ENCODE measurements around the gene TNNT2.

The TNNT2 gene

GRCh38 chr1:201334325-201335173, 42.9 kb downstream of the TNNT2 start:
- no peak for DNase-seq (ENCODE audit: low spot score)

- DNase-seq (ENCODE audit: low spot score) = no peak
These were observed 44.7 kb downstream of the TNNT2 start for GRCh38 chr1:201332616-201333335.

- no peak for DNase-seq (ENCODE audit: low spot score)
These were observed 45.5 kb downstream of the TNNT2 start for GRCh38 chr1:201332021-201332420.

DNA sequence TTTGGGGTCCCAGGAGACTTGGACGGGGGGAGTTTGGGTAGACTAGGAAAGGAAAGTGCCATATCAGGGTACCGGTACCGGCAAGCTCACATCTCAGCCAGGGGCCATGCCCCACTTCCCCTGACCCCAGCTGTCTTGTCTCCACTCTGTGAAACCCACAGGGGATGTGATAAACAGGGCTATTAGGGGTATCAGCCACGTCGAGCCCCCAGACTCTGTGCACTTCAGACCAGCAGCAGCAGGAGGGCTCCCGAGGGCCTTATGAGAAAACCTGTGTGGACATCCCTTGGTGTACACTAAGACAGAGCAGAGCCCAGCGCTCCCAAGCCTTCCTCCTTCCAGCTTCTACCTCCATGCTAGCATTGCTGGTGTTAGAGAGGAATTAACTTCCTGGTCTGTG, 46.3 kb downstream of the TNNT2 start:
- no peak for DNase-seq (ENCODE audit: low spot score)

DNA sequence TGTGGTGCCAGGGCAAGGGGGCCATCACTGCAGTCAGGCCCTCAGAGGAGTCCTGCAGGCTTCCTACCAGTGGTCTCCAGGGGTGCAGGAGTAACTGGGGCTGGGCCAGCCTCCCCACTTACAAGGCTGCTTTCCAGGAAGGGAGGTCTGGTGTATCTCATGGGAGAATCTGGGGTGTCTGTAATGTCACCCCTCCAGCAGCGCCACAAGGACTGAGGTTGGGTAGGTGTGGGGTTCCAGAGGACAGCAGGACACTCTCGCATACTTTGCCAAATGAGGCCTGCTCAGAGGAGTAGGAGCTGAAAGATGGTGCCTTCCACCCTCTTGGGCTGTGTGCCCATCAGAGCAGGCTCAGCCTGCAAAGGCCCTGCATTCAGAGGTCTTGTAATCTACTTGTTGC, 46.9 kb downstream of the TNNT2 start:
- no peak for DNase-seq (ENCODE audit: low spot score)

DNA sequence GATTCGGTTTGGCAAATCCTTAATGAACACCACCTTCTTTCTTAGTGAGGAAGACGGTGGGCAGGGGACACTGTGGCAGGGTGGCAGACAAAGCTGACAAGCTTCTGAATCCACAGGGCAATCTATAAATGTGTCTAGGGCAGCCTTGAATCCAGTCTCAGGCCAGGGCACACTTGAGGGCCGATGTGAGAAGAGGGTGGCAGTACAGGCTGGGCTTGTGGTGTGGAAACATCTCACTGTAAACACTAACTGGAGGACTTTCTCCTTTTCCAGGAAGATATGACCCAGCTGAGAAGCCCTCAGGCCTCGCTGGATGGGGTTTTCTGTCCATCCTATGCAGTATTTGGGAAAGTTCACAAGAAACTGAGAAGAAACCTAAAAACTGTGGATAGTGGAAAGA, 47.7 kb downstream of the TNNT2 start:
- DNase-seq (ENCODE audit: low spot score) = no peak

DNA sequence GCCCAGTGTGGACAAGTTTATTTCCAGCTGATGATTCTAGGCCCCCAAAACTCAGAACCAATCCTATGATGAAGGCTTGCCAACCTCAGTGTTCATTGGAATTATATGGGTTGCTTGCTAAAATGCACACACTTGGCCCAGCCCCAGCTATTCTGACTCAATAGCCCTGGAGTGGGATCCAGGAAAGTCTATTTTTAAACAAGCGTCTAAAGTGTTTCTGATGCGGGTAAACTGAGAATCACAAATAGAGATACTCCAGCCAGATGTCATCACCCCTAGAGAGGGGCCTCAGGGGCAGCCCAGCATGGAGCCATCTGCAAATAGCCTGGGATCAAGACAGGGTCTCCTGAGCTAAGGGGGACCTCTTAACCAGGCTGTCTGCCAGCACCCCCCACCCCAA, 48.2 kb downstream of the TNNT2 start:
- no peak for DNase-seq (ENCODE audit: low spot score)

DNA sequence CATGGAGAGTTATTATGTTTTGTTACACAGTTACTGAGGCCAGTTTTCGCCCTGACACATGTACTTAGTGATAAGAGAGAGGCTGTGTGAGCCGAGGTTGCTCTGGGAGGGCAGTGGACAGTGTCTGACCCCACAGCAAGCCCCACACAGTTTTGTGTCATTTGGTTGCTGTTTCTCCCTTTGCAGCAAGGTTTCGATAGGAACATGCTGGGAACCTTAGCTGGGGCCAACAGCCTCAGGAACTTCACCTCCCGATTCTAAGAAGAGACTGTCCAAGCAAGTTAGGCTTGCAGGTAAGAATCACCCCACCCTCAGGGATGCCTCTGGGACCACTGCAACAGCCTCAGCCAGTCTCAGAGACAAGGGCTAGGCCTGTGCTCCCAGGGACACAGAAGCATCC, 48.9 kb downstream of the TNNT2 start:
- DNase-seq (ENCODE audit: low spot score) = no peak

GRCh38 chr1:201327687-201328240, 49.7 kb downstream of the TNNT2 start:
- no peak for DNase-seq (ENCODE audit: low spot score)

DNA sequence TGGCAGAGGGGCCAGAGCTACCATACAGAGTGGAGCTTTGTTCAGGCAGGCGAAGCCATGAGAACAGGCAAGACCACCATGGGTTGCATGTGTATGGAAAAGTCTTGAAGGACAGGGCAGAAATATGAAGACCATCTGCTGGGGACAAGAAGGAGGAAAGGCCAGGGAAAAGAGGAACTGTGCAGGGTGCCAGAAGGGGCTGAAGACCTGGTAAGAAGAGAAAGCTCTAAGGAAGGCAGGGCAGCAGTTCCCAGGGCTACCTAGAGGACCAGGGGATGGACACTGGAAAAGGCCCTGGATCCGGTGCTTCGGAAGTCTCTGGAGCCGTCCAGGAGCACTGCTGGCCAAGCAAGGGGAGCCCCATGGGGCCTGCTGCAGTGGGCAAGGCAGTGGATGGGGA, 50.8 kb downstream of the TNNT2 start:
- DNase-seq (ENCODE audit: low spot score) = no peak

- DNase-seq (ENCODE audit: low spot score) = no peak
These were observed 51.8 kb downstream of the TNNT2 start for GRCh38 chr1:201325678-201326060.

DNA sequence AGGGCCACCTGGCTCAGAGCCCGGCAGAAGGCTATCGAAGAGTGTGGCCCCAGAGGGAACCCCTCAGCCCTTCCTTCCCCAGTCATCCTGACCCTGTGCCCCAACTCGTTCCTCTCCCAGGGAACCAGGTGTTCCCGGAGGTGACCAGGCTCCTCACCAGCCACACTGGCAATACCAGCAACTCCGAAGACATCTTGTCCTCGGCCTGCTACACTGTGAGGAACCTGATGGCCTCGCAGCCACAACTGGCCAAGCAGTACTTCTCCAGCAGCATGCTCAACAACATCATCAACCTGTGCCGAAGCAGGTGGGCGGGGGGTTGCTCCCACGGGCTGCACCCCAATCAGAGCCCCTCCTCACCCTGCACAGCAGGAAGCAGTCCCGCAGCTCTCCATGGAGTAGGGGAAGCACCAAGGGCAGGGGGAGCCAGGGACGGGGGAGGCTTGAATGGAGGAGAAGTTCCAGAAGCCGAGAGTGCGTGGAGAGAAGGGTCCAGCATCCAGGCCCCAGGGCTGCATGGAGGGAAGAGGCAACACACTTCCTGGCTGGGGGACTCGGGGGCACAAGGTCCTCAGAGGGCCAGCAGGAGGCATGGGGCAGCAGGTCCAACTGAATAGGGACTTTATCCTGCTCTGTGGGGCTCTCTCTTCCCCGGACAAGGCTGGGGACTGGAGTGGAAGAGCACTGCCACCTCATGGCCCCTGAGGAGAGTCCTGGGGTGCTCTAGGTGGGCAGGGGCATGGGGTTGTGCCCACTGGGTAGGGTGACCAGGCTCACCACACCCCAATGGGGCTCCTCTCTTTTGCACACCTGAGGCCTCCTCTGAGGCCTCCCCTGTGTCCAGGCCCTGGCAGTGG, 52.4 kb downstream of the TNNT2 start:
- DNase-seq (ENCODE audit: low spot score) = no peak

DNA sequence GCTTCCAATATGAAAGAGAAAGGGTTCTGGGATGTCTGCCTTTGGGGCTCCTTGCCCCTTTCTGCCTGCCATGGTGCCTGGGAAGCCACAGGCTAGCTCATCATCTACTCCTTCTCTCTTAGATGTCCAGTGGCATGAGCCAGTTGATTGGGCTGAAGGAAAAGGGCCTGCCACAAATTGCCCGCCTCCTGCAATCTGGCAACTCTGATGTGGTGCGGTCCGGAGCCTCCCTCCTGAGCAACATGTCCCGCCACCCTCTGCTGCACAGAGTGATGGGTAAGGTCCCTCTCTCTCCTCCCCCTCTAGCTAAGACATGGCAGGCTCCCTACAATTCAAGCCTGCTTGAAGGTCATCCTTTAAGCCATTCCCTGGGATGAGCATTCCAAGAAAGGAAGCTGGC, 53.2 kb downstream of the TNNT2 start:
- DNase-seq (ENCODE audit: low spot score) = no peak

DNA sequence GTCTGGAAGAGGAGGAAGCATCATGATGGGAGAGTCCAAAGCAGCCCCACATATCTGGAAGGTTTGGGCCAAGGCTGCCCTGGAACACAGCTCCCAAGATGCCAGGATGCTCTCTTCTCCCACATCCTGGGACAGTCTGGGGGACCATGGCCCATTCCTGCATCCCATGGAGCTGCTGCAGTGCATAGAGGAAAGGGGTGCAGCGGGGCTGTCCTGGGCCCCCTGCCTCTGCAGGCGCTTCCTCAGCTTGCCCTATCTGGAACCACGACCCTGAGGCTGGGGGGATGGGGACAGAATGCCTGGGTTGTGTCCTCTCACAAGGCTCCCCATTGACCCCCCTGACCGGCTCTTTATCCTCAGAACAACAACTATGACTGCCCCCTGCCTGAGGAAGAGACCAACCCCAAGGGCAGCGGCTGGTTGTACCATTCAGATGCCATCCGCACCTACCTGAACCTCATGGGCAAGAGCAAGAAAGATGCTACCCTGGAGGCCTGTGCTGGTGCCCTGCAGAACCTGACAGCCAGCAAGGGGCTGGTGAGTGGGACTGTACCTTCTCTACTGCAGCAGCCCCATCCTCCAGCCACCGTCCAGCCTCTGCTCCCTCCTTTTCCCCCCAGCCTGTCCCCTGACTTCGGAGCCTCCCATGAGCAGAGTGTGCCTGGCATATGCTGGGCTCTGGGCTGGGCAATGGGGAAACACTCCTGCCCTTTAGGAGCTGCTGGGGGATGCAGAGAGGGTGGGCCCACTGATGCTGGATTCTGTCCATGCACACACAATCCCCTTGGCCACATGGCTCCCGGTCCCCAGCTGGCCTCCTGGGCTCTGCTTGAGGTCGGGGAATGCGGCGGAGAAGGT, 54.6 kb downstream of the TNNT2 start:
- no peak for DNase-seq (ENCODE audit: low spot score)

DNA sequence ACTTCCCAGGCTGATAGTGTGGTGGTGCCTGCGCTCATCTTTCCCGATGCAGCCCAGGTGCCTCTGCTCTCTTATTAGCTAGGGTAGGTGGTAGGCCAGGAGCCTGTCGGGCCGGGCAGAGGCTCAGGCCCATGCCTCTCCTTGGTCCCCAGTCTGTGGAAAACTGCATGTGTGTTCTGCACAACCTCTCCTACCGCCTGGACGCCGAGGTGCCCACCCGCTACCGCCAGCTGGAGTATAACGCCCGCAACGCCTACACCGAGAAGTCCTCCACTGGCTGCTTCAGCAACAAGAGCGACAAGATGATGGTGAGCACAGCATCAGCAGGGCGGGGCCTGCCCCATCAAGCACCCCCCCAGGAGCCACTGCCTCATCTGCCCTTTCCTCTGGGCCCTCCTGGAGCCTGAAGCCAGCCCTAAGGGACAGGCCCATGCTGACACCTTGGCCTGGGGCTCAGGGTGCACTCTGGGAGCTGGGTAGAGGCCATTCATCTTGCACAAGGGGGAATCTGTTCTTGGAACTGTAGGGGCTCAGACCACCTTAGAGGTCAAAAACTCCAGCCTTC, 55.6 kb downstream of the TNNT2 start:
- DNase-seq (ENCODE audit: low spot score) = no peak

DNA sequence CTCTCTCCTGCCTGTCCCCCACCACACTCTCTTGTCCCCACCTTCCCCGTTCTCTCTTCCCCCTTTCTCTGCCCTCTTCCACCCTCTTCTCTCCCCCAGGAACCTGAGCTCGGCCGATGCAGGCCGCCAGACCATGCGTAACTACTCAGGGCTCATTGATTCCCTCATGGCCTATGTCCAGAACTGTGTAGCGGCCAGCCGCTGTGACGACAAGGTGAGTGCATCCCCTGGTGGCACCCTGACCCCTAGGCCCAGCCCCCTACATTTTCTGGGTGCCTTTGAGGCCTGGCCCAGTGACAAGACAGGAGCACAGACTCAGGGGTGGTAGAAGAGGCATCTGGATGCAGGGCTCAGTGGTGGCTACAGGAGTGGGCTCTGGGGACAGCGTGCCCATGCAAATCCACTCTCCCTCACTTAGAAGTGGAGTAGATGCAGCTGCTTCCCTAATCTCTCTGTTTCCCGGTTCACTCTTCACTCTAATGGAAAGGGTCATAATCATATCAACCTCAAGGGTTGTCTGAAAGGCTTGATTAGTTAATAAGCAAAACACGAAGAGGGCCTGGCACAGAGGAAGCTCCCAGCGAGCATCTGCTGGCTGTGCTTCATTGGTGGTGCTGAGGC, 57.2 kb downstream of the TNNT2 start:
- DNase-seq (ENCODE audit: low spot score) = no peak

DNA sequence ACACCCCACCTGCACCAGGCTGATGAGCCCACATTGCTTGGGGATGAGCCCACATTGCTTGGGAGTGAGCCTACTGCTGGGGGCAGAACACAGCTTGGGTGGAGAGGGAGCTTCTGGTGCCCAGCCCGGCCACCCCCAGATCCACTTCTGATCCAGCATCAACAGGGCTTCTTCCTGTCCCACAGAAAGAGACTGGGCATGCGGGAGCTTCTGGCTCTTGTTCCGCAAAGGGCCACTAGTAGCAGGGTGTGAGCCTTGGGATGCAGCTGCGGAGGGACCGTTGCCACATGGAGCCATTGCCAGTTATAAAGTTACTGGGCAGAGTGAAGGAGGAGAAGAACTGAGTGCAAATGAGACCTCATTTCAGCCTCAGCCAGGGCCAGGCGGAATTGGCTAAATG, 57.8 kb downstream of the TNNT2 start:
- no peak for DNase-seq (ENCODE audit: low spot score)

DNA sequence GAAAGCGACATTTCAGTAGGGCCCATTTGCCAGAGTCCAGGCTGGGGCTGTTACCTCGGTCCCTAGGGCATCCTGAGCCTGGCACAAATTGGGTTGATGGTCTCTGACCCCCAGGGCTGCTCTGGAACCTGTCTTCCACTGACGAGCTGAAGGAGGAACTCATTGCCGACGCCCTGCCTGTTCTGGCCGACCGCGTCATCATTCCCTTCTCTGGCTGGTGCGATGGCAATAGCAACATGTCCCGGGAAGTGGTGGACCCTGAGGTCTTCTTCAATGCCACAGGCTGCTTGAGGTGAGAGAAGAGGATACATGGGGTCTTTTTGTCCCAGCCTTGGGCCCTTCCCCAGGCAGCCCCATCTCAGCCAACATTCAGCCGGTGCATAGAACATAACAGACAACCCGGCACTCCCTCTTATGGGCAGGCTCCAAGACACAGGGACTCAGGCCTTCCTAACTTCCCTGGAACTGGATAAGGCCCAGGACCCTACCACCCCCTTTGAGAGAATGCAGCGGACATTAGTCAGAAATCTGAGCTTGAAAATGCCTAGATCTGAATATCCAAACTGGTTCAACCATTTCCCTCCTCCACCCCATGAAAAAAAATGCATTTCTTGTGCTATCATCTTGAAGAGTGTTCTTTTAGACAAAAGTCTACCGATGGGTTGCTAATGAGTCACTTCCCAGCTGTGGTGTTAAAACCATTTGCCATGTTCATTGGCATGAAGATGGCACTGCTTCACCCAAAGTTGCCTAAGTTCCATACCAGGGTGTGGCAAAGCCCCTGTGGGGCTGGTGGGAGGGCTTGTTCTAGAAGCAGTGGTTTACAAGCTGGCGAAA, 58.8 kb downstream of the TNNT2 start:
- no peak for DNase-seq (ENCODE audit: low spot score)

DNA sequence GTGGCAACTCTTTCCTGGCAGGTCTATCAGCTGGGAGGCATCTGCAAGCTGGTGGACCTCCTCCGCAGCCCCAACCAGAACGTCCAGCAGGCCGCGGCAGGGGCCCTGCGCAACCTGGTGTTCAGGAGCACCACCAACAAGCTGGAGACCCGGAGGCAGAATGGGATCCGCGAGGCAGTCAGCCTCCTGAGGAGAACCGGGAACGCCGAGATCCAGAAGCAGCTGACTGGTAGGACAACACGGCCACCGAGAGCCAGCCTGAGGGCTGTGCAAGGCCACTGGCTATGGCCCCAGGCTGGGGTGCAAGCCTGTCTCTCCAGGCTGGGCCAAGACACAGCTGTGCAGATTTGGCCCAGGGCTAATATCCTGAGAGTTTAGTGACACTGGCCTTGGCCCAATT, 59.9 kb downstream of the TNNT2 start:
- no peak for DNase-seq (ENCODE audit: low spot score)

- no peak for DNase-seq (ENCODE audit: low spot score)
These were observed 60.9 kb downstream of the TNNT2 start for GRCh38 chr1:201316556-201316955.

Measured in AG20443 (cell line).